Measurements from ENCODE around the gene ATP4B. TPM values are rescaled to one million over a fixed set of nuclear protein-coding genes. Genes with fewer than 3 reads are reported as not detected.

Gene ATP4B
- total and polyA plus RNA-seq, 2 donors (not counting 3 experiments of a cell fraction or from before 2014, with no cell fraction given) = 0.06 TPM; not detected in 1

- no peaks in the 10 kb centered on the region for H3K79me2 ChIP-seq (ENCODE audit: control insufficient read depth, insufficient read depth, low read length)
- peaks cover 4% of the 10 kb centered on the region for H3K4me1 ChIP-seq (ENCODE audit: control insufficient read depth, extremely low read depth, insufficient read depth, low read length)
- H2AFZ ChIP-seq (ENCODE audit: low read depth, low read length) = no peak overlapping the region
- intact Hi-C loops (cut with micrococcal nuclease) (no loop called here), dilution Hi-C loops (cut with MboI; ENCODE audit: extremely low pct_ligation_motif_present, low sequenced_read_pairs) (no loop called here)
- no peak for TF ChIP-seq MAX (IDR thresholded peaks at IDR 0.05; ENCODE audit: insufficient read depth, insufficient read length)
- no peak for TF ChIP-seq GATA2 (IDR thresholded peaks at IDR 0.05; ENCODE audit: insufficient read depth, insufficient read length, low read depth, low read length)
- TF ChIP-seq FOS (IDR thresholded peaks at IDR 0.05; ENCODE audit: borderline replicate concordance, insufficient read depth, low read length) = no peak
- no peak for TF ChIP-seq POLR2A (IDR thresholded peaks at IDR 0.05; ENCODE audit: low read depth, low read length)
- no peak for TF ChIP-seq EZH2 (IDR thresholded peaks at IDR 0.05; ENCODE audit: borderline replicate concordance, low read depth, low read length, severe bottlenecking)
- TF ChIP-seq MYC (IDR thresholded peaks at IDR 0.05; ENCODE audit: low read depth, low read length) = no peak
- TF ChIP-seq JUN (IDR thresholded peaks at IDR 0.05; ENCODE audit: borderline replicate concordance, insufficient read depth, insufficient read length, low read depth) = no peak
- no peak for TF ChIP-seq CTCF (IDR thresholded peaks at IDR 0.05; ENCODE audit: extremely low read depth in 1 of 2, insufficient read depth in 1 of 2, low read depth in 1 of 2, low read length in 2 of 2)
- no peak for TF ChIP-seq POLR2AphosphoS5 (IDR thresholded peaks at IDR 0.05; ENCODE audit: insufficient read depth, low read depth, low read length)
- FAIRE-seq (no peak), DNase-seq (ENCODE audit: low read depth, low spot score) (no peak)
- H3K4me3 ChIP-seq (replicated peaks in 1 of 3; ENCODE audit: insufficient read depth in 1 of 3, low read depth in 1 of 3, low read length in 3 of 3) = no peak overlapping the region
- H3K4me2 ChIP-seq (ENCODE audit: insufficient read depth, low read length) = no peak overlapping the region
- H3K27ac ChIP-seq (ENCODE audit: insufficient read depth, low read depth, low read length) = no peak overlapping the region
- H3K27me3 ChIP-seq (ENCODE audit: control insufficient read depth in 2 of 2, insufficient read depth in 2 of 2, low read length in 2 of 2) = no peaks in the 10 kb centered on the region
- peaks cover 0 to 4% of the 10 kb centered on the region in 2 experiments for H3K36me3 ChIP-seq (ENCODE audit: control insufficient read depth in 2 of 2, extremely low read depth in 1 of 2, insufficient read depth in 2 of 2, low read length in 2 of 2)
- no peaks in the 10 kb centered on the region for H3K9me3 ChIP-seq (replicated peaks; ENCODE audit: control insufficient read depth, insufficient read depth, low read length)
- H4K20me1 ChIP-seq (replicated peaks; ENCODE audit: control insufficient read depth, extremely low read depth, insufficient read depth, low read length) = no peaks in the 10 kb centered on the region
- CTCF ChIA-PET = no interaction called here
- POLR2A ChIA-PET = no interaction called here
- no peaks in the 10 kb centered on the region for H3K9me1 ChIP-seq (replicated peaks; ENCODE audit: control insufficient read depth, extremely low read depth, insufficient read depth, low read length)
- no peak overlapping the region for H3K9ac ChIP-seq (replicated peaks; ENCODE audit: extremely low read depth, insufficient read depth, low read length)
- BruUV-seq (replicated peaks) = no TSS peak
Measured at GRCh38 chr13:113645329-113645728, 12.7 kb downstream of the ATP4B start.

Data from endothelial cell of umbilical vein (primary cell).